ENCODE results near the gene ZNF341.
"Not testable (repeated sequence)": the region's sequence is repeated elsewhere in the genome, so short reads cannot be mapped to it uniquely, and the experiment has no call there.

ZNF341 gene

DNA sequence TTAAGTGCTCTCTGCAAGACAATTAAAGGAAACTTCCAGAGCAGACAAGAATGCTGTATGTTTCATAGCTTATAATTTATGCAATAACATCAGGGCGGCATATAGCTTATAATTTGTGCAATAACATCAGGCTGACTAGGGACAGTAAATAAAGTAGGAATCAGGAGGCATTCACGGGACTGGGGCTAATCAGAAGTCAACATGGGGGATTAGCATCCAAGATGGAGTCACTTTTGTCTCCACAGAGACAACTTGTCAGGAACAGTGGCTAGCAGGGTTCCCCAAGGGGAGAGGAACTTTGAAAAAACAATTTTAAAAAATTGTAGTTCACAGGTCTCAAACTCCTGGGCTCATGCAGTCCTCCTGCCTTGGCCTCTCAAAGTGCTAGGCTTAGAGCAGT lies 3.3 kb upstream of the ZNF341 start:
- no peak for DNase-seq (ENCODE audit: low read depth in 2 of 2)

DNA sequence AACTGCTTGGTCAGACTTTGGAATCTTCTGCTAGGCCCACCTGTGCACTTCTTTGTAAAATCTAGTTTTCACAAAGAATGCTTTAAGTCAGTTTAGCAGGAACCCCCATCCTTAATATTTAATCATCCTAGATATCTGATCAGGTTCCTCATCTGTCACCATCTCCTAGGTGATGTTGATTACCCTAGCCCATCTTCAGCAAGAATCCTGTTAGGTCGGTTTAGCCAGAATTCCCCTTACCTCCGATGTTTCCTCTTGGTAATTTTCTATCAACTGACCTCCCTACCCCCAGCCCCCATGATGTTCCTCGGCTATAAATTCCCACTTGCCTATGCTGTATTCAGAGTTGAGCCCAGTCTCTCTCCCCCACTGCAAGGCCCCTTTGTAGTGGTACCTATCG lies 2.7 kb upstream of the ZNF341 start:
- DNase-seq (ENCODE audit: low read depth in 2 of 2) = no peak

DNA sequence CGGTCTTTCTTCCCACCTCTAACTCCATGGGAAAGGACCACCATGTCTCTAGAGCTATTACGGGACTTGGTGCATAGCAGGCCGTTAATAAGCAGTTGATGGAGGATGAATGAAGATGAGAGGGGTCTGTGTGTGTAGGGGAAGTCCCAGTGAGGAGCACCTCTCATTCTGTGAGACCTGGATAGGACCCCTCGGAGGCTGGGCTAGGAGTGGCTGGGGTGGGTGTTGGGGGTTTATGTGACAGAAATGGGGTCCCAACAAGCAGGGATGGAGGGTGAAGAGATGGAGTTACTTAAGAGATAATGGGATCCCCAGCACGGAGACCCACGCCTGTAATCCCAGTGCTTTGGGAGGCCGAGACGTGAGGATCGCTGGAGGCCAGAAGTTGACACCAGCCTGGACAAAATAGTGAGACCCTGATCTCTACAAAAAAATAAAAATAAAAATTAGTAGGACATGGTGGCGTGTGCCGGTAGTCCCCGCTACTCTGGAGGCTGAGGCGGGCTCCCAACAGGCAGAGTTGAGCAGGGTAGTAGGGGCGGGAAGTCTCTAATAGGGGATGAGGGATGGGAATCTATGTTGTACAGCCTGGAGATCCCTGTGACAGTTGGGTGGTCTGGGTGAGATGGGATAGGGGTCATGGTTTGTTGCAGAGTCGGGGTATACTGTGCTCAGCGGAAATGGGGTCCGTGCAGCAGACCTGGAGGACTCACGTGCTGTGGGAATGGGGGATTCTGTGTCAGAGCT lies 677 bp upstream of the ZNF341 start:
- no peak for DNase-seq (ENCODE audit: low read depth in 2 of 2)

DNA sequence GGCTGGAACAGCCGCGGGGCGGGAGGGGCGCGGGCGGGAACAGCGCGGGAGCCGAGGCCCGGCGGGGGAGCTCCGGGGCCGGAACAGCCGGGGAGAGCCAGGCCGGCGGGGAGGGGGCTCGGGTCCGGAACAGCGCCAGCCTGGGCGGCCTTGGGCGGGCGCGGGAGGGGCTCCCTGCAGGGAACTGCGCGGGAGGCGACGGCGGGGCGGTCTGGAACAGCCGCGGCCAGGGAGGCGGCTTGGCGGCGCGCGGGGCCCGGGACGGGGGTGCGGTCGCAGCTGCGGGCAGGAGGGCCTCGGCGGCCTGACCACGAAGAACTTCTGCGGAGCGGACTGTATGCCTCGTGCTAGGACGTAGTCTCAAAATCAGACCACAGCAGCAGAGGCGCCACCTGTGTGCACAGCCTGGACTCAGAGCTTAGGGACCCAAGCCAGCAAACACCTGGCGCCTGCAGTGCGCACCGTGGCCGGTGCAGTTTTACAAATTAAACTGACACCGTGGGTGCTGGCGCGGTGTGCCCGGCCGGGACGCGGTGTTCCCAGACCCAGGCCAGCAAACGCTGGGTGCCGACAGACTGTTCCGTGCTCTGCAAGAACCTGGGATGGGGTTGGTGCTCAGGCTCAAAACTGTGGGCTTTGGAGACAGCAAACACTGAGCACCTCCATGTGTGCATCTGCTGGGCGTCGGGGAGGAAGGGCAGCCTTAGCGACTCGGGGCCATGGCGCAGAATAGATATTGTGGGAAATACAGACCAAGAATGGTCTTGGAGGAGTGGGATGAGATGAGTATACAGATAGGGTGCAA lies 572 bp downstream of the ZNF341 start:
- DNase-seq (ENCODE audit: low read depth in 2 of 2) = peak in 1 of 2 donors; percentile 68

DNA sequence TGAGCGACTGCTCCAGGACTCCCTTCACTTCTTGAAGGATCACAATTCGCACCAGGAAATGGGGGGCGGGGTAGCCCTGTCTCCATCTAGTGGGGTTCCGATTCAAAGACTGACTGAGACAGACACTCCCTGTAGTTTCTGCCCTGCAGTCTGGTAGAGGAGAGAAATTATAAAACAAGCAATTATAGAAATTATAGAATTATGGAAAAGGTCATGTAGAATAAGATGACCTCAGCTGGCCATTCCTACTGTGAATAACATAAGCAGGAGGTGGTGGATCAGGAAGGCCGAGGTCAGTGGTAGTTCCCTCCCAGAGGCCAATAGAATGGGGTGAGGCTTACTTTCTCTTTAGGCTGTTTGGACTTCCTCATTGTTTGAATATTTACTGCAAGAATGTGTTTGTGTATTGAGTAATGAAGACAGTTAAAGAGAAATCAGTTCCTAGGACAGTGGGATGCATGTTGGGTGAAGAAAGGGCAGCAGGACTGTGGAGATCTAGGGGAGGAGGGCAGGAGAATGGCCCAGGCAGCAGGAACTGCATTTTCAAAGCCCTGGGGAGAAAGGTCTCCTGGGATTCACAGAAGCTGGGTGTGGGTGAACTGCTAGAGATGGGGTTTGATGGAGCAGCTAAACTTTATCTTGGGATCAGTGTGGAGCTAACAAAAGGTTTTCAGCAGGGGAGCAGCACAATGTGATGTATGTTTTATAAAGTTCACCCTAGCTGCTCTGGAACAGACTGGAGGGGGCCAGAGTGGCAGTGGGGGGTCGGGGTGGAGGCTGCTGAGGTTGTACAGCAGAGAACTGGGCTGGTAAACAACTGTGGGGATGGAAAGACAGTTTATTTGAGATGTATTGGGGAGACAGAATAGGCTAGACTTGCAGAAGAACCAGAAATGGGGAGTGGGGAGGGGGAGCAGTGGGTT lies 2.1 kb downstream of the ZNF341 start:
- DNase-seq (ENCODE audit: low read depth in 2 of 2) = no peak

DNA sequence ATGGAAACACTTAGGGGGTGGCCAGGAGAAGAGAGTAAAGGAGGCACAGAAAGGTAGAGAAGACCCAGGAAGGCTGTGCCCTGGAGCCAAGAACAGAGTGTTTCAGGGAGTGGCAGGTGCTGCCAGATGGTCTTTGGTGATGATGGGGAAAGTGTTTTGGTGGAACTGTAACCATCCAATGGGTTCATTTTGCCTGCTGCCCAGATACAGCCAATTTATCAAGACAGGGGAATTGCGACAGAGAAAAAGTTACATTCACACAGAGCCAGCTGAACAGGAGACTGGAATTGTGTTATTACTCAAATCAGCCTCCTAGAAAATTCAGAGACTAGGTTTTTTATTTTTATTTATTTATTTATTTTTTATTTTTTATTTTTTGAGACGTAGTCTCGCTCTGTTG lies 5.2 kb downstream of the ZNF341 start:
- no peak for DNase-seq (ENCODE audit: low read depth in 2 of 2)

DNA sequence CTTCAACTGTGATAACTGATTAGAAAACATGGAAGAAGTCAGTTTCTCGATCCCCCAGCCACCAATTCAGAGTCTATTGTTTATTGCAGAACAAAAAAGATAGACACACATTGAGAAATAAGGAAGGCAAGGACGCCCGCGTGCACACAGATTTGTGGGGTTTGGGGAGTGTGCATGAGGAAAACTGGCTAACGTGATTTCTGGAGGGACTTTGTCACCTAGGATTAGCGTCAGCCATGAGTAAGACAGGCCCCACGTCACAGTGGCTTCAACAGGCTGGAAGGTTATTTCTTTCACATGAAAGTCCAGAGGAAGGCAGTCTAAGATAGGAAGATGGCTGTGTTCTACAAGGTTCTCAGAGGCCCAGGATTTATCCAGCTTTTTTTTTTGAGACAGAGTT lies 7.7 kb downstream of the ZNF341 start:
- no peak for DNase-seq (ENCODE audit: low read depth in 2 of 2)

DNA sequence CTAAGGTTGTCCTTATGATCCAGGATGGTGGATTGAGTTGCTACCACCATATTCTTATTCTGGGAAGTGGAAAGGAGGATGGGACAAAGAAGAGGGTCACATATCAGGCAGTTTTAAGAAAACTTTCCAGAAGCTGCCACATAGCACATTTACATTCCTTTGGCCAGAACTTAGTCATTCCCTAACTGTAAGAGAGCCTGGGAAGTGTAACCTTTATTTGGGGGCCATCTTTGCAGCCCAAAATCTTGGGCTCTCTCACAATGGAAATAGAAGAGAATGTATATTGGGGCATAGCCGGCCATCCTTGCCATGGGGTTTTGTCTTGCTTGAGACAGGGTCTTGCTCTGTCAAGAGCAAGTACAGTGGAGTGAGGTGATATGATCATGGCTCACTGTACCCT lies 8.4 kb downstream of the ZNF341 start:
- no peak for DNase-seq (ENCODE audit: low read depth in 2 of 2)

DNA sequence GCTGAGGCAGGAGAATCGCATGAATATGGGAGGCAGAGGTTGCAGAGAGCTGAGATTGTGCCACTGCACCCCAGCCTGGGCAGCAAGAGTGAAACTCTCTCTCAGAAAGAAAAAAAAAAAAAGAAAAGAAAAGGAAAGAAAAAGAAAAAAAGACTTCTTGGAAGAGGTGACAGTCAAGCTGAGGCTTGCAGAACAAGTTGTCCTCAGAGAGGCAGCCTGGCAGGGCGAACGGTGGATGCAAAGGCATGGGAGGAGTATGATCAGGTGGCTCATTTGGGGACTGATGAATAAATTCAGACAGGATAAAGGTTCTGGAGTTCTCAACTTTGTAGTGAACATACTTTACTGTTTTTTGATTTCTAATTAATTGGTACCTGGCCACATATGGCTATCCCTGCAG lies 12.4 kb downstream of the ZNF341 start:
- no peak for DNase-seq (ENCODE audit: low read depth in 2 of 2)

DNA sequence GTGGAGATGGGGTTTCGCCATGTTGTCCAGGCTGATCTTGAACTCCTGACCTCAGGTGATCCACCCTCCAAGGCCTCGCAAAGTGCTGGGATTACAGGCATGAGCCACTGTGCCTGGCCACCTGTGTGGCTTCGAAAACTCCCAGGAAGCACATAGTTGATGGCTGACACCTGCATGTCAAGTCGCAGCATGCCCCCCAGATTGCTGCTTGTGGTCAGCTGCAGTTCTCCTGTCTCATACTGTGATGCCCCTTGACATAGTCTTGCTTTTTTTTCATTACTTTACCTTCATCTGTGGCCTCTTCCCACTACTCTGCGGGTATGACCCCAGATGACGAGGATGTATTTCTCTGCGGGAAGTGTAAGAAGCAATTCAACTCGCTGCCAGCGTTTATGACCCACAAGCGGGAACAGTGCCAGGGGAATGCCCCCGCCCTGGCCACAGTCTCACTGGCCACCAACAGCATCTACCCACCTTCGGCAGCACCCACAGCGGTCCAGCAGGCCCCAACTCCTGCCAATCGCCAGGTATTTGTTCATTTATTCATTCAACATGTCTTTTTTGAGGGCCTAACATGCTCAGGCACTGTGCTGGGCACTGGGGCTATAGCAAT lies 13.1 kb downstream of the ZNF341 start:
- no peak for DNase-seq (ENCODE audit: low read depth in 2 of 2)

DNA sequence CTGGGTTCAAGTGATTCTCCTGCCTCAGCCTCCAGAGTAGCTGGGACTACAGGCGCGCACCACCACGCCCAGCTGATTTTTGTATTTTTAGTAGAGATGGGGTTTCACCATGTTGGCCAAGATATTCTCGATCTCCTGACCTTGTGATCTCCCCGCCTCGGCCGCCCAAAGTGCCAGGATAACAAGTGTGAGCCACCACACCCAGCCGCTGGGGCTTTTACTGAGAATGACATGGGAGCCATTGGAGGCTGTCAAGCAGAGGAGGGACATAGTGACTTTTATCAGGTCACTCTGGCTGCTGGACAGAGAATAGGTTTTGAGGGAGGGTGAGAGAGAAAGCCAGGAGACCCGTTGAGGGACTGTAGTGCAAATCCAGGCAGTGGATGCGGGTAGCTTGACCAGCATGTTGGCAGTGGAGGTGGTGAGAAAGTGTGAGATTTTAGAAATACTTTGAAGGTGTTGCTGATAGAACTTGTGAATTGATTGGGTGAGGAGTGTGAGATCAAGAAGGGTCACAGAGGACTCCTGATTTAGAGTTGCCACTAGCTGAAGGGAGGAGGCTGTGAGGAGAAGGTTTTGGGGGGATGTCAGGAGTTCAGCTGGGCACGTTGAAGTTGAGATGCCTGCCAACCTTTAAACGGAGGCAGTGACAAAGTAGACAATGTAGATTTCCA lies 14.7 kb downstream of the ZNF341 start:
- no peak for DNase-seq (ENCODE audit: low read depth in 2 of 2)

DNA sequence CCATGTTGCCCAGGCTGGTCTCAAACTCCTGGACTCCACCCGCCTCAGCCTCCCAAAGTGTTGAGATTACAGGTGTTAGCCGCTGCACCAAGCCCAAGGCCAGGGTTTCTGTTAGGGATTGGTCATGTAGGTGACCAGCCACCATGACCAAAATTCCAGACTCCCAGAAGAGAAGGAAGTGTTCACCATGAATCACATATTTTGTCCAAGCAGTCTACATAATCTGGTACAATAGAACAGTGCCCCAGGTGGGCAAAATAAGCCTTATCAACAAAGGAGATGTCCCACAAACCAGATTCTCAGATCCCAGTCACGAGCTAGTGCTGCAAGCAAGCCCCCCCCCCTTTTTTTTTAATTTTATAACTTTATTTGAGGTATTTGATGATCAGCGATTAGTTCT lies 20.0 kb downstream of the ZNF341 start:
- DNase-seq (ENCODE audit: low read depth in 2 of 2) = no peak

DNA sequence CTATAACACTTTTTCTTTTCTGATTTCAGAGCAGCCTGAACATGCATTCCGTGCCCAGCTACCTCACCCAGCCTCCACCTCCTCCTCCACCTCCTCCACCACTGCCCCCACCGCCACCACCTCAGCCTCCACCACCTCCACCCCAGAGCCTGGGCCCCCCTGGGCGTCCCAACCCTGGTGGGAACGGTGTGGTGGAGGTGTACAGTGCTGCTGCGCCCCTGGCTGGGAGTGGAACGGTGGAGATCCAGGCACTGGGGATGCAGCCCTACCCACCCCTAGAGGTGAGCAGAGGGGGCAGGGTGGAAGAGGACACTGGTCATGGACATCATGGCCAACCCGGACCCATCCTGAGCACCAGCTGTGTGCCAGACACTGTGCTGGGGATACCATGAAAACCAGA lies 21.3 kb downstream of the ZNF341 start:
- no peak for DNase-seq (ENCODE audit: low read depth in 2 of 2)

DNA sequence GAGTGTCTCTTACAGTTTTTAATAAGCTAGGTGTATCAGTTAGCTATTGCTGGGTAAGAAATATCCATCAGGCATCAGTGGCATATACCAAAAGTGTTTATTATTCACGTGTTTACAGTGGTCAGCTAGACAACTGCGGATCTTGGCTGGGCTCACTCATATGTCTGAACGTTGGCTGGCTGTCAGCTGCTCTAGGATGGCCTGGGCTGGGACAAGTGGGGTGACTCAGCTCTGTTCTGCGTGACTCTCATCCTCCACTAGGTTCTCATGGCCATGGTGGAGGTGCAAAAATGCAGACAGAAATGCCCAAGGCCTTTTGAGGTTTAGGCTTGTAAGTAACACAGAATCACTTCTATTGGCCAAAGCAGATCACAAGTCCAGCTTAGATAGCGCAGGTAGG lies 22.0 kb downstream of the ZNF341 start:
- no peak for DNase-seq (ENCODE audit: low read depth in 2 of 2)

DNA sequence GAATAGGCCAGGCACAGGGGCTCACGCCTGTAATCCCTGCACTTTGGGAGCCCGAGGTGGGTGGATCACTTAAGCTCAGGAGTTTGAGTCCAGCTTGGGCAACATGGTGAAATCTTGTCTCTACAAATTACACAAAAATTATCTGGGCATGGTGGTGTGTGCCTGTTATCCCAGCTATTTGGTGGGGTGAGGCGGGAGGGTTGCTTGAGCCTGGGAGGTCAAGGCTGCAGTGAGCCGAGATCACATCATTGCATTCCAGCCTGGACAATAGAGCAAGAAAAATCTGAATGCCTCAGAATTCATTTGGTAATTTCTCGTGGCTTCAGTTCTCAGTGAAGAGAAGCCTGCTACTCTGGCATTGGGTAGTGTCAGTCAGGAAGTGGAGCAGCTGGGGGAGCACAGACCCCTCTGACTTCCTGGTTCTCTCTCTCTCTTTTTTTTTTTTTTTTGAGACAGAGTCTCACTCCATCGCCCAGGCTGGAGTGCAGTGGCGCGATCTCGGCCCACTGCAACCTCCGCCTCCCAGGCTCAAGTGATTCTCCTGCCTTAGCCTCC lies 24.2 kb downstream of the ZNF341 start:
- not testable (repeated sequence) for DNase-seq (ENCODE audit: low read depth in 2 of 2)

DNA sequence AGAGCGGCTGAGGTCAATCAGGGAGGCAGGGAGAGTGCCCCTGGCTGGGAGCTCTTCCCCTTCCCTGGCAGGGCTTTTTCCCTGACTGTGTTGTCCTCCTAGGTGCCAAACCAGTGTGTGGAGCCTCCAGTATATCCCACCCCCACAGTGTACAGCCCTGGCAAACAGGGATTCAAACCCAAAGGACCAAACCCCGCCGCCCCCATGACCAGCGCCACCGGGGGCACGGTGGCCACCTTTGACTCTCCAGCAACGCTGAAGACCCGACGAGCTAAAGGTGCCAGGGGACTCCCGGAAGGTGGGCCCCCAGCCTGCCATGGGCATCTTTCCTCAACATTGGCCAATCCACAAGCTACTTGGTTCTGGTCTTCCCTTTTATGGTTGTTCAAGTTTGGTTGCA lies 25.2 kb downstream of the ZNF341 start:
- no peak for DNase-seq (ENCODE audit: low read depth in 2 of 2)

DNA sequence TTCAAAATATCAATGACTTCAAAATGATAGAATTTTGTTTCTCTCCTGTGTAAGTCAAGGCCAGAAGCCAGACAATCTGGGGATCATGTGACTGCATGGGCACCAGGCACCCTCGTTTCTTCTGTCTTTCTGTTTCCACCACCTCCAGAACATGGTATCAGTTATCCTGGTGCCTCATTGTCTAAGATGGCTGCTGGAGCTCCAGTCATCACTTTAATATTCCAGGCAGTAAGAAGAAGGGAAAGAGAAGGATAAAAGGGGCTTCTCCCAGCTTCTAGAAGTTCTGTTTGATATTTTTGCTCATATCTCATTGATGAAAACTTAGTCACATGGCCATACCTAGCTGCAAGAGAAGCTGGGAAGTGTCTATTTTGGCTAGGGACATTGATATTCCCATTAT lies 25.7 kb downstream of the ZNF341 start:
- no peak for DNase-seq (ENCODE audit: low read depth in 2 of 2)

DNA sequence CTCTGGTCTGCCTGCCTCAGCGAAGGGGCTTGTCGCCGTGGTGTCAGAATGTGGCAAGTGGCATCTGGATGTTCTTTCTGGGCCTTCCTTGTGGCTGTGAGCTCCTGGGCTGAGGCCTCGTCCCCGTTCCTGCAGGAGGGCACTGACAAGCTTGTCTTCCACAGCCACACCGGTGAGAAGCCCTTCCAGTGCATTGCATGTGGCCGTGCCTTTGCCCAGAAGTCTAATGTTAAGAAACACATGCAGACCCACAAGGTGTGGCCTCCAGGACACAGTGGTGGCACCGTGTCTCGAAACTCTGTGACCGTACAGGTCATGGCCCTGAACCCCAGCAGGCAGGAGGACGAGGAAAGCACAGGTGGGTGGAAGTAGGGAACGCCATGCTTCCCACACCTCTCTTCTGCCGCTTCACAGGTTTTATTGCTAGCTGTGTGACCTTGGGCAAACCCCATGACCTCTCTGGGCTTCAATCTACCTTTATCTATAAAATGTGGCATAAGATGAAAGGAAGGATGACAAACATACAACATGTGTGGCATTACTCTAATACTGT lies 30.0 kb downstream of the ZNF341 start:
- no peak for DNase-seq (ENCODE audit: low read depth in 2 of 2)

DNA sequence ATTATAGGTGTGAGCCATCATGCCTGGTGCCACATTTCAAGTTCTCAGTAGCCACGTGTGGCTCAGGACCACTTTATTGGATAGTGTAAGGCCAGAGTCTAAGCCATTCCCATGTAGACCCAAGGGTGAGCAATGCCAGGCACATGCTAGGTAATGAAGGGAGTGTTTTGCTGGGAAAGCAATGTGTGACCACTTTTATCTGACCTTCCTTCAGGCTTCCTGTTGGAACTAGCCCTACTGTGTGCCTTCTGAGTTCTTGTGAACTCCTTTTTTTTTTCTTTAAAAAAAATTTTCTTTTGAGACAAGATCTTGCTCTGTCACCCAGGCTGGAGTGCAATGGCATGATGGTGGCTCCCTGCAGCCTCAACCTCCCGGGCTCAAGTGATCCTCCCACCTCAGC lies 33.3 kb downstream of the ZNF341 start:
- DNase-seq (ENCODE audit: low read depth in 2 of 2) = no peak

DNA sequence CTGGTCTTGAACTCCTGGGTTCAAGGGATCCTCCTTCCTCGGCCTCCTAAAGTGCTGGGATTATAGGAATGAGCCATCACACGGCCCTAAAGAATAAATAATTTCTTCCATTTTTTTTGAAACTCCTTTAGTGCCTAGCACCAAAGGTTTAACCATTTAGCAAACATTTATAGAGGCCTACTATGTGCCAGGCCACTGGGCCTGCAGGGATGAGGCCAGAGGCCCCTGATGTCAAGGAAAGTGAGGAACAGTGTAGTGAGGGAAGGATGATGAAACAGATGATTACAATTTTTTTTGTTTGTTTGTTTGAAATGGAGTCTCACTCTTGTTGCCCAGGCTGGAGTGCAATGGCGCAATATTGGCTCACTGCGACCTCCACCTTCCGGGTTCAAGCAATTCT lies 33.8 kb downstream of the ZNF341 start:
- no peak for DNase-seq (ENCODE audit: low read depth in 2 of 2)

DNA sequence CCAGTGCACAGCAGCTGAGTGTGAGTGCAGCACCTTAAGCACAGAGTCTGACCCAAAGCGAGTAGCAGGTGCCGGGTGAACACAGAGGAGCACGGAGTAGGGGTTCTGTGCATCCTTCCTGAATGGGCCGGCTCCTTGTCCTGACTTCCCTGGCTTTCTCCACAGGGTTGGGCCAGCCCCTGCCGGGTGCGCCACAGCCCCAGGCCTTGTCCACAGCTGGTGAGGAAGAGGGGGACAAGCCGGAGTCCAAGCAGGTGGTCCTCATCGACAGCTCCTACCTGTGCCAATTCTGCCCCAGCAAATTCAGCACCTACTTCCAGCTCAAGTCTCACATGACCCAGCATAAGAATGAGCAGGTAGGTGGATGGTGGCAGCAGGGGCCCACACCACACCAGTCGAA lies 34.9 kb downstream of the ZNF341 start:
- no peak for DNase-seq (ENCODE audit: low read depth in 2 of 2)
